ENCODE results near the gene GANC. TPM values are rescaled to one million over a fixed set of nuclear protein-coding genes. Genes with fewer than 3 reads are reported as not detected.

GANC gene
- total RNA-seq, 1 experiment from 2014 or later, result 15.8 TPM

DNA sequence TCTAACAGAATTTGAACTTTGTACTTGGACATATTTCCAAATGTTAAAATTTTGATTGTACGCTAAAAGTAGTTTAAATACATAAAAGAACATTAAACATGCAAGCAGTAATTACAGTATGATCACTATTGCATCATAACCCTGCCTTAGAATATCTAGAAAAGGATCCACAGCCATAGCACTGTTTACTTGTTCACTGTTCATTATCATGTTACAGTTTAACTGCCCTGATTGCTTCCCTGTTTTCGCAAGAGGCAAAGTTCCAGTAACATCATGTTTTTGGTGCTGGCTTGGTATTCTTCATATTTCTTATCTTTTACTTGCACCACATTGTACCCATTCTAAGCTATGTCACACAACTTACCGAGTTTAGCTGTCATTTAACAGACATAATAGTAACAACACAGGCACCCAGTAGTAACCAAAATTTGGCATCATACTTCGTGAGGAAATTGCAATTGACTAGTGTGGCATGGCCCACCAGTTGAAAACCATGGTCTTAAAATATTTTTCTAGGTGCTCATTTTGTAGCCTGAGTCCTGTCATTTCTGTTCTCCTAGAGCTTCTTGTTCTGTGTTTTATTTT is 13.5 kb downstream of the GANC start:
- Mint-ChIP-seq H3K27ac (no peak overlapping the region), H3K4me3 (no peak overlapping the region), H3K4me1 (peaks cover 6 to 11% of the 10 kb centered on the region in 2 experiments; a peak in 3 of 4 replicates), H3K36me3 (ENCODE audit: insufficient read depth in 1 of 3, low read depth in 3 of 3) (no peaks in the 10 kb centered on the region), H3K27me3 (ENCODE audit: low read depth) (no peaks in the 10 kb centered on the region; the same call in 1 of the 2 replicates), H3K9me3 (no peaks in the 10 kb centered on the region)
- H3K56ac ChIP-seq (ENCODE audit: insufficient read length, low read depth, low read length), result no peak overlapping the region
- no peaks in the 10 kb centered on the region for H3K79me1 ChIP-seq (ENCODE audit: insufficient read depth, low read depth, low read length, poor library complexity, severe bottlenecking)
- no peak overlapping the region for H2AFZ ChIP-seq (ENCODE audit: low read length)
- H4K8ac ChIP-seq (replicated peaks; ENCODE audit: insufficient read length, low read depth, low read length), result no peak overlapping the region
- no peaks in the 10 kb centered on the region for H3K9me3 ChIP-seq (ENCODE audit: control insufficient read depth, low read depth, low read length)
- H3K4ac ChIP-seq (ENCODE audit: low read depth, low read length), result no peak overlapping the region
- H3K4me2 ChIP-seq (ENCODE audit: insufficient read depth, insufficient read length, low read length), result no peak overlapping the region
- H4K5ac ChIP-seq (ENCODE audit: insufficient read length, low read depth, low read length), result no peak overlapping the region
- H3K4me1 ChIP-seq (ENCODE audit: insufficient read depth, low read length), result no peaks in the 10 kb centered on the region
- no peak overlapping the region for H2BK15ac ChIP-seq (ENCODE audit: low read depth, low read length)
- no peak overlapping the region for H2BK20ac ChIP-seq (ENCODE audit: low read depth, low read length, poor library complexity, severe bottlenecking)
- TF ChIP-seq, protein P1, sequence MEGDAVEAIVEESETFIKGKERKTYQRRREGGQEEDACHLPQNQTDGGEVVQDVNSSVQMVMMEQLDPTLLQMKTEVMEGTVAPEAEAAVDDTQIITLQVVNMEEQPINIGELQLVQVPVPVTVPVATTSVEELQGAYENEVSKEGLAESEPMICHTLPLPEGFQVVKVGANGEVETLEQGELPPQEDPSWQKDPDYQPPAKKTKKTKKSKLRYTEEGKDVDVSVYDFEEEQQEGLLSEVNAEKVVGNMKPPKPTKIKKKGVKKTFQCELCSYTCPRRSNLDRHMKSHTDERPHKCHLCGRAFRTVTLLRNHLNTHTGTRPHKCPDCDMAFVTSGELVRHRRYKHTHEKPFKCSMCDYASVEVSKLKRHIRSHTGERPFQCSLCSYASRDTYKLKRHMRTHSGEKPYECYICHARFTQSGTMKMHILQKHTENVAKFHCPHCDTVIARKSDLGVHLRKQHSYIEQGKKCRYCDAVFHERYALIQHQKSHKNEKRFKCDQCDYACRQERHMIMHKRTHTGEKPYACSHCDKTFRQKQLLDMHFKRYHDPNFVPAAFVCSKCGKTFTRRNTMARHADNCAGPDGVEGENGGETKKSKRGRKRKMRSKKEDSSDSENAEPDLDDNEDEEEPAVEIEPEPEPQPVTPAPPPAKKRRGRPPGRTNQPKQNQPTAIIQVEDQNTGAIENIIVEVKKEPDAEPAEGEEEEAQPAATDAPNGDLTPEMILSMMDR (conservative IDR thresholded peaks at IDR 0.05), result no peak
- no peak overlapping the region for H3K27ac ChIP-seq (ENCODE audit: insufficient read length, low read depth, low read length)
- no peak overlapping the region for H3K18ac ChIP-seq (ENCODE audit: insufficient read length, low read depth, low read length)
- H3K79me2 ChIP-seq (ENCODE audit: insufficient read depth, low read length), result no peaks in the 10 kb centered on the region; the same call in 1 of the 2 replicates
- H3K14ac ChIP-seq (ENCODE audit: insufficient read depth, low read length), result no peak overlapping the region
- no peaks in the 10 kb centered on the region for H4K20me1 ChIP-seq (ENCODE audit: control insufficient read depth, insufficient read depth, insufficient read length)
- H3K23me2 ChIP-seq (ENCODE audit: insufficient read length, low read depth, low read length, poor library complexity, severe bottlenecking), result no peaks in the 10 kb centered on the region
- H3K23ac ChIP-seq (ENCODE audit: insufficient read length, low read depth, low read length), result no peak overlapping the region
- H2BK5ac ChIP-seq (ENCODE audit: insufficient read length, low read length), result no peak overlapping the region
- no peaks in the 10 kb centered on the region for H3K27me3 ChIP-seq (ENCODE audit: insufficient read depth, low read length)
- no peak overlapping the region for H3K9ac ChIP-seq (ENCODE audit: extremely low read depth, insufficient read length, low read length)
- no peak overlapping the region for H2BK12ac ChIP-seq (ENCODE audit: insufficient read length, low read depth, low read length)
- no peak overlapping the region for H2AK5ac ChIP-seq (ENCODE audit: insufficient read length, low read length)
- no peak overlapping the region for H4K91ac ChIP-seq (ENCODE audit: insufficient read length, low read depth, low read length)
- DNase-seq, result no peak
- no peak overlapping the region for H3T11ph ChIP-seq (ENCODE audit: low read length)
- H2BK120ac ChIP-seq (ENCODE audit: low read depth, low read length, poor library complexity, severe bottlenecking), result no peak overlapping the region
- no CpG with 5 or more reads among the region's 4 CpGs for WGBS (ENCODE audit: extremely low coverage, insufficient read length, low lambda C conversion rate)
